RKO (cell line): ENCODE measurements around the gene SEC22A.
"Not testable (repeated sequence)": the region's sequence is repeated elsewhere in the genome, so short reads cannot be mapped to it uniquely, and the experiment has no call there.

Source experiments
- DNase-seq: peaks from one replicate; pipeline ENCODE4 v3.0.0-alpha.2; 2016; ENCODE audit warnings: low spot score

The SEC22A gene

DNA sequence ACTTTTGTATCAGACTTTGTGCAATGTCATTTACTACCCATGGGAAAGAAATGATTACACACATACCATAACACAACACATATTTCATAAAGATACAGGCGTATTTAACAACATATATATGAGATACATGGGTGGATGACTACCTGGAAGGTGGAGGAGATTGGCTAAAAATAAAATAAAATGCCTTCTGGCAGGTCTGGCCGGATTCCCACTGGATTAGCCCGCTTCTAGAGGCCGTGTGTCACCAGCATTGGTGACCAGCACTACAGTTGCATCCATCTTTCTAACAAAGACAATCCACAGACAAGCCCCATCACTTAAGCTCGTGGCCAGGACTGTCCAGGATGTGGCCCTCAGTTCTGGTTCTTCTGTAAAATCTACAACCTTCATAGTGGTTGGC is 21.0 kb upstream of the SEC22A start:
- DNase-seq: no peak

DNA sequence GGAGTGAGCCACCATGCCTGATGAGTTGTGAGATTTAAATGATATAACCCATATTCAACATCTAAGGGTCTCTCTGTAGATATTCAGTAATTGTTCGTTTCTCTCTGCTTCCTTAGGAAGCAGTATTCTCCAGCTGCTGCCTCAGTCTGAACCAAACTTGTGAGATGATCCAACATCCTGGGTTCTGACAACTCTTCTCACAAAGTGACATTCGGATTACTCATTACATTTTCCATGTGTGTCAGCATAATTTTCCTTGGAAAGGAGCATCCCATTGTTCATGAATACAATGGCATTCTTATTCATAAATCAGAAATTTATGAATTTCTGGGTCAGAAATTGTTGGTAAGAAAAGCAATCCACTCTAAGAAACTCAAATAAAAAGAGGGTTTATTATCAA is 15.0 kb upstream of the SEC22A start:
- DNase-seq: peak; percentile 31

DNA sequence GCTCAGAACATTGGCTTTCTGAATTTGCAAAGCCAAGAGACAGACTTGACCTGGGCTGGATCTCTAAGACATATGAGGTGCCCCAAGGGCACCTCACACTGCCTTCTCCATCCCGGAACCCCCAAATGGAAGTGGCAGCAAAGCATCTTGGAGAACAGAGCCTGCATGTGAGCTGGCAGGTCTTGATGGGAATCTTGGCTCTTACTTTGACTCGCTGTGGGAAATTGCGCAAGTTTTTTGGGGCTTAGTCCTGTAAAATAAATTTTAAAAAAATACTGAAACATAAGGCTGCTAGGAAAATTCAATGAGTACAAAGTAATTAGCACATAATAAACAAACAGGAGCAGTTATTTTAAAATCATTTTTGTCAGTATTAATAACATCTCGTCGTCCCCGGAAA is 13.7 kb upstream of the SEC22A start:
- no peak for DNase-seq

DNA sequence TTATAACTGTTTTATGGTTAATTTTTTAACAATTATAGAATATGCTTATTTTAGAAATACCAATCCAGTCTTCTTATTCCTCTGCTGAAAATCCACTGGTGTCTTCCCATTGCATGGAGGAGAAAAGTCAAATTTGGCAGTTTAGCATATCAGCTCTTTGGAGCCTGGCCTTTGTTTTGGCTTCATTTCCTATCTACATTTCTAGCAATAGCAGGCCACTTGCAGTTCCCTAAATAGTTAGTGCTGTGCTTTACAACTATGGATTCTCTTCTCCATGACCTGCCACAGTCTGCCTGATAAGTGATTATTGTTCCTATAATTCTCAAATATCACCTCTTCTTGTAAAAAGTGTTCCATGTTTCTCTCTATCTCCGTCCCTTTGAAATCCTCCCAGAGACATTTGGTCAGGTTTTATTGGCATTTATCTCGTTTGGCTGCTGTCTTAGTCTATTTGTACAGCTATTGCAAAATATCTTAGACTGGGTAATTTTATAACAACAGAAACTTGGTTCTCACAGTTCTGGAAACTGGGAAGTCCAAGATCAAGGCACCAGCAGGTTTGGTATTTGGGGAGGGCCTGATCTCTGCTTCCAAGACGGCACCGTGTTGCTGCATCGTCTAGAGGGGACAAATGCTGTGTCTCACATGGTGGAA is 8.2 kb upstream of the SEC22A start:
- DNase-seq: no peak

DNA sequence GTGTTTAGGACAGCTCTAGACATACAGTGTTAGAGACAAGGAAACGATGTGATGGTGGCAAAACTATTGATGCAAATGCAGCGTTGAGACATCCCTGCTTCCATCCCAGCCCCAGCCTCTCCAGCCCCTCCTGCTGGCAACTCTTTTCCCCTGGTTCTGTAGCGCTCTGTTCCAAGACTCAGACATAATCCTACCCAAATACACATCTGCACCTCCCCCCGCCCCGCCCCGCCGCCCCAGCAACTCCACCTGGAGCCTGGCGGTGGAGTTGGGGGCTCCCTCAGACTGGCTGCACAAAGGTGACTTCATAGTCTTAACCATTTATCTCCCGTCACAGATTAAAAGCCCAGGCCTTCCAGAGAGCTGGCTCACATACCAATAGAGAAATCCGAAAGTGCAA is 7.2 kb upstream of the SEC22A start:
- DNase-seq: no peak

DNA sequence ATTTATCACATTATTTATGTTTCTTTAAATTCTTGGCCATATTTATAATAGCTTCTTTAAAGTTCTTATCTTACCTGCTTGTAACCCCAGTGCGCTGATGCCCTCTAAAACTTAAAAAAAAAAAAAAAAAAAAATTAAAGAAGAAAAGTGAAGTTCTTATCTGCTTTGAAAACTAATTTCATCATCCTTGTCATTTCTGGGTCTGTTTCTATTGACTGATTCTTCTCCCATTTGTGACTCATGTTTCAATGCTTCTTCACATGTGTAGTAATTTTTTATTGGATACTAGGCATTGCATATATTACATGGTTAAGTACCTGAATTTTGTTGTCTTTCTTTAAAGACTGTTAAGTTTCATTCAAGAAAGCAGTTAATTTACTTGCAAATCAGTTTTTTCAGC is 3.4 kb upstream of the SEC22A start:
- DNase-seq: peak; percentile 11

DNA sequence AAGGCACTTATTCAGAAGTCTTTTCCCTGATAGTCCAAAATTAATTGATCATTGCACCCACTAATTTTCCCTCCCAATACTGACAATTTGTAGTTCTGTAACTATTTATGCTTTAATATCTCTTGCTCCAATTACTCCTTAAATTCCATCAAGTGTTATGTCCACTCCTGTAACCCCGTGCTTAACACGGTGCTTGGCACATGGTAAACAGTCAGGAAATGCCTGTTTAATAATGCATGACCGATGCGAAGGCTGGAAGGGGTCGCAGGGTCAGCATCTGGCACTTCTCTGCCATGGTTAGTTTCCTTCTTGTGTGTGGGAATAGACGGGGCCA is 553 bp upstream of the SEC22A start:
- no peak for DNase-seq

DNA sequence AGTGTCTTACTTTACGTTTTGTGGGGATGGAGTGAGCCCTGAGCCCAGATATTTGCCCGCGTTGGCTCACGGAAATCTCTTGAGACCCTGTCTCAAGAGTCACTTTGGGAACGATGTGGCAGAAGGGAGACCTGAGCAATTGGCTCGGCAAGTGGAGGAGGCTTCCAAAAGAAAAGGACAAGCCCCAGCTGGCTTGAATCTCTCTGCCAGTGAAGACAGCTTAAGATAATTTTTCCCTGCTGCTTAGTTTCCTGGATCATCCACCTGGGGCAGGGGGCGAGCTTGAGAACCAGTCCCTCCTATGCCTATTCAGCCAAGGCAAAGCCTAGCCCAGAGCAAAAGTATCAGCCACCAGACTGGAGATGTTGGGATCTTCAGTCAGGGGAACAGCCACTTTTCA is 708 bp downstream of the SEC22A start:
- DNase-seq: peak; percentile 11

DNA sequence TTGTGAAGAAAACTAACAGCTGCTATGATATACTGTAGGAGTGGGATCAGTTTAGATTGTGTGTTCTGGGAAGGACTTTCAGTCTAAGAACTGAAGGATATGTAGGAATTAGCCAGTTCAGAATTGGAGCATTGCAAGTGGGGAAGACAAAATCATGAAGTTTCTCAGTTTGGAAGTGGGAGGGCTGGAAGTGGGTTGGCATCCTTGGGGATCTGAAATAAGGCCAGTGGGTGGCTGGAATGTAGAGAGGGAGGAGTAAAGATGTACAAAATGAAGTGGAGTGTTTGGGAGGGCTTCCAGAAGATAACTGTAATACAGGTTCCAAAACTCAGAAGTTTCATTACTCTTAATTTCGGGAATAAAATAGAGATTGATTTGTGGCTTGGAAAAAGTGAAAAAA is 17.2 kb downstream of the SEC22A start:
- no peak for DNase-seq

DNA sequence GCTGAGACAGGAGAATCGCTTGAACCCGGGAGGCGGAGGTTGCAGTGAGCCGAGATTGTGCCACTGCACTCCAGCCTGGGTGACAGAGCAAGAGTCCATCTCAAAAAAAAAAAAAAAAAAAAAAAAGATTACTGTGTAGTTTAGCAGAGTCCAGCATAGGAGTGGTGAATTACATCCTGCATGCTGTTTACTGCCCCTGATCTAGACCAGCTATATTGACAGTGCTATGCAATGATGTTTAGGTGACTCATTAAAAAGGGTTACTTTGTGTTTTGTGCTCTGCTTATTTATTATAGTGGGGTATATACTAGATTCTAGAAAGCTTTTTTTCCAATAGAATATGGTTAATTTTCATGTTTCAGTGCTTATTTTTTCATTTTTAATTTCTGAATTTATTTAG is 19.6 kb downstream of the SEC22A start:
- not testable (repeated sequence) for DNase-seq

DNA sequence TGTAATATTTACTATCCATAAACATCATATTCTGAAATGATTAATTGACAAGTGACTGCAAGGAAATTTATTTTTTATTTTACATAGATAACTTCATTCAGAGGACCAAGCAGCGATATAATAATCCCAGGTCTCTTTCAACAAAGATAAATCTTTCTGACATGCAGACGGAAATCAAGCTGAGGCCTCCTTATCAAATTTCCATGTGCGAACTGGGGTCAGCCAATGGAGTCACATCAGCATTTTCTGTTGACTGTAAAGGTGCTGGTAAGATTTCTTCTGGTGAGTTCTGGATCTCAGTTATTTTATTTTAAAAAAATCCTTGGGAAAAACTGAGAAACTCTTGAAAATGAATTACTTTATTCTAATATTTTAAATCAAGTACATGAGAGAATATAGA is 23.3 kb downstream of the SEC22A start:
- no peak for DNase-seq

DNA sequence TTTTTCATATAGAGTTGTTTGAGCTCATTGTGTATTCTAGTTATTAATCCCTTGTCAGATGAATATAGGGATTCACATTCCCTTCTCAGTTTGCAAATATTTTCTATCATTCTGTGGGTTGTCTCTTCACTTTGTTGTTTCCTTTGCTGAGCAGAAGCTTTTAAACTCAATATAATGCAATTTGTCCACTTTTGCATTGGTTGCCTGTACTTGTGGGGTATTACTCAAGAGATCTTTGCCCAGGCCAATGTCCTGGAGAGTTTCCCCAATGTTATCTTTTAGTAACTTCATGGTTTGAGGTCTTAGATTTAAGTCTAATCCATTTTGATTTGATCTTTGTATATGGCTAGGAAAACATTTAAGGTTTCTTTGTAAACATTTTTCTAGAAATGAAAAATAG is 24.8 kb downstream of the SEC22A start:
- no peak for DNase-seq

DNA sequence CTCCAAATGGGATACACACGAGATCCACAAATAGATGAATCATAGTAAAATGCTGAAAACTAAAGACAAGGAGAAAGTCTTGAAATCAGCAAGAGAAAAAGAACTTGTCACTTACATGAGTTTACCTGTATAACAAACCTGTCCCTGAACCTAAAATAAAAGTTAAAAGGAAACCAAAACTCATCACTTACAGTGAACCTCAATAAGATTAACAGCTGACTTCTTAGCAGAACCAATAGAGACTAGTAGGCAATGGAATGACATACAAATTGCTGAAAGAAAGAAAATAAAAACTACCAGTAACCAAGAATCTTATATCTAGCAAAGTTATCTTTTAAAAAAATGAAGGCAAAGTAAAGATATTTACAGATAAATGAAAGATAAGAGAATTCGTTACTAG is 27.4 kb downstream of the SEC22A start:
- DNase-seq: peak; percentile 33

DNA sequence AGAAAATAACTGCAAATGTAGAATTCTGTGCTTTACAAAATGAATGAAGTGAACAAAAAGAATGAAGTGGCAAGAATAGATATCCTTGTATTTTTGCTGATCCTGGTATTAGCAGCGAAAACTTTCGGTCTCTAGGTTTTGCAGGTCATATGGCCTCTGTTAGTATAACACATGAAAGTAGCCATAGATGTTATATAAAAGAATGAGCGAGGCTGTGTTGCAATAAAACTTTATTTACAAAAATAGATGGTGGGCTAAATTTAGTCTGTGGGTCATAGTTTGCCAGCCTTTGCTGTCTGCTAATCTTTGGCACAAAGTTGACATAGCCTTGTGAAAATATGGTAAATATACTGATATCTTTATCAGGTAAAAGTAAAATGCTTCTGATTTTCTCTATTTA is 35.2 kb downstream of the SEC22A start:
- no peak for DNase-seq

DNA sequence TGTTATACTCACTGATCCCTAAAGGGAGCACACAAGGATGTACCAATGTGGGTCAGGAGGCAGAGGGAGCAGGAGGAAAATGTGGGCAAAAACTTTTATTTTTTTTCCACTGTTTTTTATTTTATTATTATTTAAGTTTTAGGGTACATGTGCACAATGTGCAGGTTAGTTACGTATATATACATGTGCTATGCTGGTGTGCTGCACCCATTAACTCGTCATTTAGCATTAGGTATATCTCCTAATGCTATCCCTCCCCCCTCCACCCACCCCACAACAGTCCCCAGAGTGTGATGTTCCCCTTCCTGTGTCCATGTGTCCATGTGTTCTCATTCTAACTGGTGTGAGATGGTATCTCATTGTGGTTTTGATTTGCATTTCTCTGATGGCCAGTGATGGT is 37.4 kb downstream of the SEC22A start:
- not testable (repeated sequence) for DNase-seq

DNA sequence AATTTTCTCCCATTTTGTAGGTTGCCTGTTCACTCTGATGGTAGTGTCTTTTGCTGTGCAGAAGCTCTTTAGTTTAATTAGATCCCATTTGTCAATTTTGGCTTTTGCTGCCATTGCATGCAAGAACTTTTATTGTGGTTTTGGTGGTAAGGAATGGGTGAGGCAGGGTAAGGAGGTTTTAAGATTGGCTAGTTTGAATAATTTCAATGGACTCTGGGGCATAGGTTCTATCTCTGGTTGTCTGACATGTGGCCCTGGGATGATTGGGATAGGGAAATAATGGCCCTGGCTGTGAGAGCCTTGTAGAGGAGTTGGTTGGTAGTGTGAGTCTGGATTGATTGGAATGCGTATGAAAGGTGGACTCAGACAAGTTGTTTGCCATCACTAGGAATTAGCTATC is 38.0 kb downstream of the SEC22A start:
- no peak for DNase-seq

DNA sequence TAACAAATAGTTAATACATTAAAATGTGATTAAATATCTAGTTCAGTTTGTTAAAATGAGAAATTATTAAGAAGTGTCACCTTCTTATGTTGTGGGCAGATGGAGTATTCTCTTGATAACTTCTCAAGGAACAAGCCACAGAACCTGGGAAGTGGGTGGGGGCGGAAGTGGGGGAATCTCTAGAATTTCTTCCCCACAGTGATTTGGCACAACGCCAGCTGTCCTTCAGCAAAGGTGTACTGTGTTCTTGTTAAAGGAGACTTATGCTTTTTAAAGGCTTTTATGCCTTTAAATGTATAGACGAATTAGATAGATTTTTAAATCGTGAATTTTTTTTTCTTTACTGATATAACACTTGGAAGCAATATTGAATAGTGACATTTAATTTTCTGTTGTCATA is 42.4 kb downstream of the SEC22A start:
- DNase-seq: no peak

DNA sequence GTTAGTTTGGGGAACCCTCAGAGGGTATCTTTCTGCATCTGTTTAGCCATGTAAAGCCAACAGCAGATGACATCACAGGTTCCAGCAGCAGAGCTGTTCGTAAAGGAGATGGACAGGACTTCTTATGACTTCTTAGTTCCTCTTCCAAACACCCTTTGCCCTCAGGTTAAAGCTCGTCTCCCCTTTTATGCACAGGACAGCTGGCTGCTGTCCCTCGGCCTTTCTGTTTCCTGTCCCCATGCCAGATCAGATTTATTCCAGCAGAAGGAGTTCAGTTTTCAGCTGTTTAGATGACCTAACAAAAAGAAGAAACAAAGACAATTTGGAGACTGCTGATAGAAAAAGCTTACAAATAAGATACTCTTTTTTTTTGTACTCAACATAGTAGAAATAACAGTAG is 45.1 kb downstream of the SEC22A start:
- no peak for DNase-seq

DNA sequence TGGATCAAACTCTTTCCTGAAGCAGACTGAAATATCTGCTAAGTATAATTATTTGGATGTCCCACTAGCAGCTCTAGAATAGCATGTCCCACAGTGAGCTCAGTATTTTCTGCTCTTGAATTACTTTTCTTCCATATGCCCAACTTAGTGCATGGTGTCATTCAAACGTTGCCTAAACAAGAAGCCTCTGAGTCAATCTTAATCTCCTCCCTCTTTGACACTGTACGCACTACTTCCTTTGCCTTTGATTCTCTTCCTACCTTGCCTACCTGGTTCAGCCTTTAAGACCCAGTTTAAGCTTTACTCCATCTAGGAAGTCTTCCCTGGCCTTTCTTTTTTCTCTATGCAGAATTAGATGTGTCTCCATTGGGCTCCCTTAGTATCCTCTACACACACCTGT is 54.5 kb downstream of the SEC22A start:
- no peak for DNase-seq

DNA sequence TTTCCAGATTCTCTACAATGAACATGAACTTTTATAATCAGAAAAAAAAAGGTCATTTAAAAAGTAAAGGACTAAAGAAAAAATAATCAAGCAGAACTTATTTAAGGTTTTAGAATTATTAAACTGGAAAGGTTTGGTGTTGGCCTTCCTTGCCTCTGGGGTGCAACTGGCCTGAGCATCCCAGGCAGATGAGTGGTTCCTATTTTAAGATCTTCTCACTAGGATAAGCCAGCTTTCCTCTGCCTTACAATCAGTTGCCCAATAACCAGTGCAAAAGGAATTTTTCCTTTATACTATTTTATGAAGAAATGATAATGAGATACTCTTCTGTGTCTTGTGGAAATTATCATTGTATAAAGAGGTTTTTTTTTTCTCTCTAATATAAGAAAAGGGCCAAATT is 56.6 kb downstream of the SEC22A start:
- no peak for DNase-seq

DNA sequence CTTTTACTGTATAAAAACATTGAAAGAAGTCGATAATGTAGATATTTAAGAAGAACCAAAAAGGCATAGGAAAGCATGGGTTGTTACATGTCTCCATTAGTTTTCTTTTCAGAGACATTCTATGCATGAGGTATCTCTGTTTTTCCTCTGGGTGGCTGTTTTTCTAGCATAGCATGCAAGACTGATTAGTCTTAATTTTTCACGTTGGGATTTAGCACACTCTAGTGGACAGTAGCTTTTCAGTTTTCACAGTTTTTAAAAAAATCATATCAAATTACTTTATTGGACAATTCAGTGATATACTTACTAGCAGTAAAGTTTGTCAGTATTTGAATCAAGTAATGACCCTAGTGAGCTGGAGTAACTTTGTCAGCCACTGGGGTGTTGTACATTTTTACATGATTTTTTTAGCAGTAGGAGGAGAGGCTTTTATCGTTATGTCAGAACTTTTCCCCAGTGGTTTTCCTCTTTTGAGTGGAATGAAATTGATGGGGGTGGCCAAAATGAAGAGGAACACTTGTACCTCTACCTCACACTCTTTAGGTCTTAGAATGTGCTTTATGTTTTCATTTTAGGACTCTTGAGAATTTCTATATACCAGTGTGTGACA is 57.2 kb downstream of the SEC22A start:
- DNase-seq: peak; percentile 88

DNA sequence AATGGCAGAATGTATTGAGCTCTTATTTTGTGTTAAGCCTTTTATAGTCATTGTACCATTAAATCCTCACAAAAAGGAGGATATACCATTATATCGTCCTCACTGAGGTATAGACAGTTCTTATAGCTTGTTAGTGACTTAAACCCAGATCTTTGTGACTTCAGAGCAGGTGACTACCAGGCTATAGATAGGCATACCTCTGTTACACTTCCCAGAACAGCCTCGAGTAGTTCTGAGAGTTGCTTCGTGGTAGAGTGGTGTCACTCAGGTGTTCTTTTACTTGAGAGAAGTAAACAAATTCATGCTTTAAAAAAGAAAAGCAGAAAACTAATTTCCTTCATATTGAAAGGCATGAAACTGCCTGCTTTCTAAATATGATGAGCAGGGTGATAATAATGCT is 59.9 kb downstream of the SEC22A start:
- DNase-seq: no peak

DNA sequence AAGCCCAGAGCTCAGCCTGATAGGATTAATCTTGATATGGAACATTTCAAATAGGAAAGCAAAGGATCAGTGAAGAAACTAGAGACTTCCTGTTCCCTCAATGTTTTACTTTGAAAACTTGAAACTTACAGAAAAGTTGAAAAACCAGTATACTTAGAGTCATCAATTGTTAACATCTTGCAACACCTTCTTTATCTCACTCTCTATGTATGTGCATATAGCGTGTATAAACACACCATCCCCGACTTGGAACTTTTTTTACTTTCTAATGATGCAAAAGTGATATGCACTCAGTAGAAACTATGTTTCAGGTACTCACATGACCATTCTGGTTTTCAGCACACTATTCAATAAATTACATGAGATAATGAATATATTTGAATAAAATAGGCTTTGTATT is 60.5 kb downstream of the SEC22A start:
- DNase-seq: no peak

DNA sequence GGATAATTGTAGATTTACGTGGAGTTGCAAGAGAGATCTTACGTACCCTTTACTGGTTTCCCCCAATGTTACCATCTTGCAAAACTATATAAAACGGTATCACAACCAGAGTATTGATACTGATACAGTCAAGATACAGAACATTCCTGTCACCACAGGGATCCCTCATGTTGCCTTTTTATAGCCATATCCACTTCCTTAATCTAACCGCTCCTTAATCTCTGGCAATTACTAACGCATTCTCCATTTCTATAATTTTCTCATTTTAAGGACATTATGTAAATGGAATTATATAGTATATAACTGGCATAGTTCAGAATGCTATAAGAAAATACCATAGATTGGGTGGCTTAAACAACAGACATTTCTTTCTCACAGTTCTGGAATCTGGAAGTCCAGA is 61.1 kb downstream of the SEC22A start:
- no peak for DNase-seq

DNA sequence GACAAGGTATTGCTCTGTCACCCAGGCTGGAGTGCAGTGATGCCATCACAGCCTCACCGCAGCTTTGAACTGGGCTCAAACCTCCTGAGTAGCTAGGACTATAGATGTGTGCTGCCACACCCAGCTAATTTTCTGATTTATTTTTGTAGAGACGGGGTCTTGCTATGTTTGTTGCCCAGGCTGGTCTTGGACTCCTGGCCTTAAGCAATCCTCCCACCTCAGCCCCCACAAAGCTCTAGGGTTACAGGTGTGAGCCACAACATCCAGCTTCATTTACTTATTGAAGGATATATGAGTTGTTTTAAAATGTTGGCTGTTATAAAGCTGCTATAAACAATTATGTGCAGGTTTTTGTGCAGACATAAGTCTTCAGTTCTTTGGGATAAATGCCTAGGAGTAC is 62.2 kb downstream of the SEC22A start:
- DNase-seq: no peak
